H54 (cell line): ENCODE results near the gene HSPA2.

Source experiments
- DNase-seq: peaks from one replicate; pipeline ENCODE4 v3.0.0; 2011; ENCODE audit warnings: low spot score, mixed read lengths; ENCODE audit not compliant: insufficient read length
- FAIRE-seq: peaks from 3 replicates; lab custom pipeline; 2011; peaks lifted over from hg19 to GRCh38; lab: Jason Lieb, UNC
- POLR2A ChIP-seq: IDR thresholded peaks from 2 replicates; pipeline ENCODE4 v1.6.1; 2011; ENCODE audit warnings: low read depth, mild to moderate bottlenecking, low read length

Gene HSPA2

GRCh38 chr14:64540208-64541202 lies at the start of gene HSPA2:
TSS of gene HSPA2 (plus strand) at chr14:64540741. CDS start at chr14:64540850, 109 bp downstream.
- TF ChIP-seq POLR2A, result no peak
- FAIRE-seq (no peak), DNase-seq (no peak)

- FAIRE-seq (no peak), DNase-seq (no peak)
- no peak for TF ChIP-seq POLR2A
Observed at GRCh38 chr14:64491637-64492036, 48.9 kb upstream of the HSPA2 start.

- DNase-seq (no peak), FAIRE-seq (peak; percentile 53)
- no peak for TF ChIP-seq POLR2A
Observed at GRCh38 chr14:64493455-64493854, 47.1 kb upstream of the HSPA2 start.

GRCh38 chr14:64495252-64495651 lies 45.3 kb upstream of the HSPA2 start:
- no peak for DNase-seq
- FAIRE-seq, result no peak
- no peak for TF ChIP-seq POLR2A

- FAIRE-seq (no peak), DNase-seq (no peak)
- TF ChIP-seq POLR2A, result no peak
Observed at GRCh38 chr14:64496764-64497163, 43.8 kb upstream of the HSPA2 start.

DNA sequence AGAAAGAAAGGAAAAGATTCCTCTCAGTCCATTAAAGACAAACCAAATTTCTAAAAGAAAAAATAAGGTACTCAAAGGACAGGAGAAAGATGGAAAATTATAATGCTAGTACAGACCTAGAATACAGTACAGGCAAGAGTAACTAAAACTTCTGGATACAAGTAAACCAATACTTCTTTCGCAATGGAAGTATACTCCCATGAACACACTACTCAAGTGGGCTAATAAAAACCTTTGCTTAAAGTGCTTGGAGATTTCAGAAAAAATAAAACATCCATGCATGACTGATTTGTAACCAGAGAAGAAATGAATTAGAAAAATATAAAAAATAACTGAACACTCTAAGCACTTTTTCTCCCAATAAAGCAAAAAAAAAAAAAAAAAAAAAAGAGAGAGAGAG lies 40.5 kb upstream of the HSPA2 start:
- no peak for TF ChIP-seq POLR2A
- no peak for FAIRE-seq

DNA sequence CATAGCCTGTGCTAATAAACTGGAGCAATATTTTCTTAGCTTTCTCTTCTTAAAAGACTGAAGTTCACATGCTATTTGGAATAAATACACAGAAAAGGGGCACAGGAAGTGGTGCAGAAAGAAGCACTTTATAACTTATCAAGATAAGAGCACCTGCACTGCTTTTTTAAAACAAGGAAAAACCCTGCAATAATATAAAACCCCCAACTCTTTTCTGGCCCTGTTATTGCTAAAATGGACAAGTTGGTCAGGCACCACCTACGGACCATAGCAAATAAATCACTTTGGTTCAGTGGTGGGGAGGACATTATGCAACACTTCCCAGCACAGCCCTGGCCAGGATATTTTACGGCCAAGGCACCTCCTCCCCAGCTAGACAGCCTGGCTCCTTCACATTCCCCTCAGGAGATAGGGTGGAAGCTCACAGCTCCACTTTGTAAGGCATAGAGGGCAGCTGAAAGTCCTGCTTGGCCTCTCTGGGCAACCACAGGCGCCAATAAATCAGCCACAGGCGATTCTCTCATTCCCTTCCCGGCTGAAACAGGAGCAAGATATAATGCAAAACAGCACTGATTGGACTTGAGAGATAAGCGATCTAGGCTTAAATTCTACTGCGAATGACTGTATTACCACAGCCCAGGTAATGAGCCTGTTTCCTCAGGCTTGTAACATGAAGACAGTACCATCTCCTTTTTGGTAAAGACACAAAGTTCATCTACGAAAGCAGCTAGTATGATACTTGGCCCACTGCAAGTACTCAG lies 39.0 kb upstream of the HSPA2 start:
- FAIRE-seq (peak; percentile 99), DNase-seq (peak; percentile 42)
- no peak for TF ChIP-seq POLR2A

More for the DNA sequence above, 40.5 kb upstream of the HSPA2 start:
- no peak for DNase-seq

GRCh38 chr14:64502456-64502855 lies 38.1 kb upstream of the HSPA2 start:
- FAIRE-seq (peak; percentile 15), DNase-seq (no peak)

GRCh38 chr14:64502887-64503433 lies 37.6 kb upstream of the HSPA2 start:
- no peak for DNase-seq
- no peak for FAIRE-seq
- TF ChIP-seq POLR2A, result no peak

More at GRCh38 chr14:64502456-64502855, 38.1 kb upstream of the HSPA2 start:
- TF ChIP-seq POLR2A, result no peak

GRCh38 chr14:64503434-64504309 lies 36.9 kb upstream of the HSPA2 start, which contains the start of gene ZBTB25:
TSS of gene ZBTB25 (minus strand) at chr14:64503838. CDS start at chr14:64490533, 13,305 bp downstream.
- FAIRE-seq (no peak), DNase-seq (peak; percentile 81)
- peak; percentile 75 for TF ChIP-seq POLR2A

- TF ChIP-seq POLR2A, result peak; percentile 55
- no peak for FAIRE-seq
- DNase-seq, result peak; percentile 50
Observed at GRCh38 chr14:64504310-64504896, 36.1 kb upstream of the HSPA2 start, which contains the start of gene ZBTB1. TSS of gene ZBTB1 (plus strand) at chr14:64504770. CDS start at chr14:64521505, 16,735 bp downstream.

GRCh38 chr14:64504897-64505794 lies 35.4 kb upstream of the HSPA2 start:
- DNase-seq (peak; percentile 64), FAIRE-seq (peak; percentile 69)
- TF ChIP-seq POLR2A, result no peak
